ENCODE results near the gene COL21A1.

Gene COL21A1

GRCh38 chr6:56238352-56238751 lies 9.0 kb downstream of the COL21A1 start:
- TF ChIP-seq, protein P1, sequence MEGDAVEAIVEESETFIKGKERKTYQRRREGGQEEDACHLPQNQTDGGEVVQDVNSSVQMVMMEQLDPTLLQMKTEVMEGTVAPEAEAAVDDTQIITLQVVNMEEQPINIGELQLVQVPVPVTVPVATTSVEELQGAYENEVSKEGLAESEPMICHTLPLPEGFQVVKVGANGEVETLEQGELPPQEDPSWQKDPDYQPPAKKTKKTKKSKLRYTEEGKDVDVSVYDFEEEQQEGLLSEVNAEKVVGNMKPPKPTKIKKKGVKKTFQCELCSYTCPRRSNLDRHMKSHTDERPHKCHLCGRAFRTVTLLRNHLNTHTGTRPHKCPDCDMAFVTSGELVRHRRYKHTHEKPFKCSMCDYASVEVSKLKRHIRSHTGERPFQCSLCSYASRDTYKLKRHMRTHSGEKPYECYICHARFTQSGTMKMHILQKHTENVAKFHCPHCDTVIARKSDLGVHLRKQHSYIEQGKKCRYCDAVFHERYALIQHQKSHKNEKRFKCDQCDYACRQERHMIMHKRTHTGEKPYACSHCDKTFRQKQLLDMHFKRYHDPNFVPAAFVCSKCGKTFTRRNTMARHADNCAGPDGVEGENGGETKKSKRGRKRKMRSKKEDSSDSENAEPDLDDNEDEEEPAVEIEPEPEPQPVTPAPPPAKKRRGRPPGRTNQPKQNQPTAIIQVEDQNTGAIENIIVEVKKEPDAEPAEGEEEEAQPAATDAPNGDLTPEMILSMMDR (conservative IDR thresholded peaks at IDR 0.05; ENCODE audit: low read depth, low read length) = no peak

DNA sequence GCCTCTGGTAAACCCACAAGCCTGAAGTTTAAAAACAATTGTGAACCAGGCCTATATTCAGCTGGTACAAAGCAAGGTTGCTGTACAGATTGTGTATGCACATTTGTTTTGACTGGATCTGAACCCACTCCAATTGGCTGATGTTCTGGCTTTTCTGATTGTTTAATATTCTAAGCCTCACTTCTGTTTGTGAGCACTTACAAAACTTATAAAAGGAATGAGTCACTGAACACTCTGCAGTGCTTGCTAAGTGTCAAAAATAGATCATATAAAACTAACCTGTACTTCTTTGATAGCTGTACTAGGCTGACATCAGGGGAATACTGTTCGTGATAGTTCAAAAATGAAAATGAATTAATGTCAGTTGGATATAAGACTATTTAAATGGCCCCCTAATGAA lies 12.1 kb downstream of the COL21A1 start:
- TF ChIP-seq, protein P1 (conservative IDR thresholded peaks at IDR 0.05; ENCODE audit: low read depth, low read length) = no peak
- no peak overlapping the region for H3K4me3 ChIP-seq (ENCODE audit: low read length)
- DNase-seq (ENCODE audit: low read depth) = no peak

More at GRCh38 chr6:56238352-56238751, 9.0 kb downstream of the COL21A1 start:
- no peak overlapping the region for H3K4me3 ChIP-seq (ENCODE audit: low read length)
- DNase-seq (ENCODE audit: low read depth) = no peak

GRCh38 chr6:56232436-56232835 lies 14.9 kb downstream of the COL21A1 start:
- no peak for DNase-seq (ENCODE audit: low read depth)
- H3K4me3 ChIP-seq (ENCODE audit: low read length) = no peak overlapping the region
- TF ChIP-seq, protein P1 (conservative IDR thresholded peaks at IDR 0.05; ENCODE audit: low read depth, low read length) = no peak

- no peak for DNase-seq (ENCODE audit: low read depth)
- TF ChIP-seq, protein P1 (conservative IDR thresholded peaks at IDR 0.05; ENCODE audit: low read depth, low read length) = no peak
- H3K4me3 ChIP-seq (ENCODE audit: low read length) = no peak overlapping the region
Observed at GRCh38 chr6:56231827-56232226, 15.6 kb downstream of the COL21A1 start.

DNA sequence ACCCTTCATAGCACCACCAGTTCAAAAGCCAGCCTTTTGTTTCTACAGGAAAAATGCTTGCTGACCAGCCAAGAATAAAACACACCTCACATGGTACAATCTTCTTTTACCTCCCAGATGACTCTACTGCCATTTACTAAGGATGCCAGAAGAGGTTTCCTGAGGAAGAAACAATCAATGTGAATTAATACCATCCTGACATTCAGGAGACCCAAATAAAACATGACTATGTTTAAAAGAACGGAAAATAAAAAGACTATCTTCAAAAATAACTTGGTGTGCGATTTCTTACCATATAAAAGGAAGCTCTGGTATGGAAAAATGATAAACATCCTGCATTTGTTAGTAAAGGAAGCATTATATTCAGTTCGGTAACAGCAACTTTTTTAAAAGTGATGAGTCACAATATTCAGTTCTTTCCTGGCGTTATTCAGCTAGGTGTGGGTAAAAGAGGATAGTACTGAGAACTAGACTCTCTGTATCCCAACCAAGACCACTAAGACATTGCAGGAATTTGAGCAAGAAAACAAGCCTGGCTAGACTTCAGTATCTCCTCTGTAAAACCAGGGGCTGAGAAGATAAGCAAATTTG lies 16.3 kb downstream of the COL21A1 start:
- DNase-seq (ENCODE audit: low read depth) = no peak
- no peak overlapping the region for H3K4me3 ChIP-seq (ENCODE audit: low read length)
- TF ChIP-seq, protein P1 (conservative IDR thresholded peaks at IDR 0.05; ENCODE audit: low read depth, low read length) = no peak

GRCh38 chr6:56227071-56227879 lies 20.1 kb downstream of the COL21A1 start:
- DNase-seq (ENCODE audit: low read depth) = no peak
- TF ChIP-seq, protein P1 (conservative IDR thresholded peaks at IDR 0.05; ENCODE audit: low read depth, low read length) = no peak
- no peak overlapping the region for H3K4me3 ChIP-seq (ENCODE audit: low read length)

- TF ChIP-seq, protein P1 (conservative IDR thresholded peaks at IDR 0.05; ENCODE audit: low read depth, low read length) = no peak
- H3K4me3 ChIP-seq (ENCODE audit: low read length) = no peak overlapping the region
- no peak for DNase-seq (ENCODE audit: low read depth)
Observed at GRCh38 chr6:56223995-56224394, 23.4 kb downstream of the COL21A1 start.
